K562 (cell line): Measurements from ENCODE around the gene AURKB. TPM values are rescaled to one million over a fixed set of nuclear protein-coding genes. Genes with fewer than 3 reads are reported as not detected.
A peak's percentile ranks its signal among the peaks of the same experiment; 100 is the strongest.

Experiments
- ATAC-seq: fragments of 200-7000 bp; cut with Tn5 transposase; 3 replicates; pipeline ENCODE4 v1.9.1; 2020; ENCODE audit warnings: moderate library complexity
- BruUV-seq: library from RNA; stranded (reverse); fragments of 400-500 nt; replicated peaks from 2 replicates; lab custom pipeline; 2021; lab: Mats Ljungman, UMichigan
- CTCF ChIA-PET: fragments of 300-600 bp; formaldehyde crosslinking; extraction: SDS; loops from one replicate; lab custom pipeline; 2021; ENCODE audit warnings: low intra/inter-chr PET ratio; lab: Yijun Ruan, JAX
- POLR2A ChIA-PET: fragments of 300-600, 350-650 bp; sonication (Branson Sonifier 250); formaldehyde crosslinking; extraction: SDS; loops from one replicate; lab custom pipeline; 2021; ENCODE audit warnings: antibody characterized with exemption, inconsistent platforms; lab: Yijun Ruan, JAX
- DNase-seq, 4 experiments: peaks; one replicate each; pipeline versions ENCODE4 v3.0.0 to v3.0.0-alpha.2; 2011 to 2018; ENCODE audit warnings: low spot score in 3 of 4, mixed read lengths in 3 of 4; ENCODE audit errors: extremely low read depth in 1 of 4
- FAIRE-seq: peaks from 2 replicates; lab custom pipeline; 2011; peaks lifted over from hg19 to GRCh38; lab: Jason Lieb, UNC
- H2AFZ ChIP-seq: 2 replicates; pipeline ENCODE4 v1.6.0; 2011; ENCODE audit warnings: low read depth, low read length, control low read depth, inconsistent platforms
- H3K27ac ChIP-seq: fragments of 200-600 bp; 3 replicates; pipeline ENCODE4 v1.8.0; 2011; ENCODE audit warnings: low read depth, mild to moderate bottlenecking, control low read depth, inconsistent platforms, low read length, moderate library complexity, mixed read lengths; ENCODE audit errors: extremely low read depth
- H3K27me3 ChIP-seq, 2 experiments: fragments of 300-600 bp in 1 of 2; 2 replicates in 1 of 2; 3 replicates in 1 of 2; pipeline versions ENCODE4 v1.6.0 to v1.8.0; 2011; ENCODE audit warnings: inconsistent platforms in 2 of 2, low read length in 2 of 2, mild to moderate bottlenecking in 1 of 2, mixed read lengths in 1 of 2, moderate library complexity in 1 of 2; ENCODE audit not compliant: control insufficient read depth in 2 of 2, insufficient read depth in 2 of 2
- H3K36me3 ChIP-seq: fragments of 300-600 bp; 3 replicates; pipeline ENCODE4 v1.8.0; 2011; ENCODE audit warnings: mild to moderate bottlenecking, low read length, inconsistent platforms; ENCODE audit not compliant: control insufficient read depth, insufficient read depth
- H3K4me1 ChIP-seq, 2 experiments: fragments of 200-600 bp in 1 of 2; replicated peaks in 1 of 2; 2 replicates in 1 of 2; 3 replicates in 1 of 2; pipeline versions ENCODE4 v1.5.1 to v1.8.0; 2011; ENCODE audit warnings: inconsistent platforms in 2 of 2, low read length in 2 of 2, mild to moderate bottlenecking in 1 of 2, mixed read lengths in 1 of 2, moderate library complexity in 1 of 2; ENCODE audit not compliant: control insufficient read depth in 2 of 2, insufficient read depth in 2 of 2
- H3K4me2 ChIP-seq: 2 replicates; pipeline ENCODE4 v1.6.1; 2011; ENCODE audit warnings: low read length, control low read depth, inconsistent platforms, mixed read lengths; ENCODE audit not compliant: insufficient read depth
- H3K4me3 ChIP-seq: fragments of 200-600 bp; sonication (generic), shearing (Covaris generic); 2 replicates; pipeline ENCODE4 v1.5.1; 2016; ENCODE audit warnings: control low read depth, inconsistent platforms
- H3K79me2 ChIP-seq: fragments of 200-600 bp; 3 replicates; pipeline ENCODE4 v1.8.0; 2011; ENCODE audit warnings: low read length, inconsistent platforms; ENCODE audit not compliant: control insufficient read depth, insufficient read depth
- H3K9ac ChIP-seq, 2 experiments: 2 replicates each; pipeline versions ENCODE4 v1.6.0 to v1.6.1; 2011; ENCODE audit warnings: low read depth in 2 of 2, low read length in 2 of 2, control low read depth in 1 of 2, inconsistent platforms in 1 of 2, mild to moderate bottlenecking in 1 of 2, mixed read lengths in 1 of 2; ENCODE audit not compliant: insufficient read depth in 1 of 2
- H3K9me1 ChIP-seq: one replicate; pipeline ENCODE4 v1.6.0; 2011; ENCODE audit warnings: inconsistent platforms, mild to moderate bottlenecking, low read length, moderate library complexity; ENCODE audit not compliant: control insufficient read depth, insufficient read depth
- H3K9me3 ChIP-seq: replicated peaks from 2 replicates; pipeline ENCODE4 v1.5.1; 2011; ENCODE audit warnings: low read depth, low read length, inconsistent platforms; ENCODE audit not compliant: control insufficient read depth, insufficient read depth
- H4K20me1 ChIP-seq: replicated peaks from 2 replicates; pipeline ENCODE4 v1.6.1; 2011; ENCODE audit warnings: low read length, inconsistent platforms, mixed read lengths; ENCODE audit not compliant: control insufficient read depth, insufficient read depth
- NFATC3 ChIP-seq: fragments of 450-650 bp; IDR thresholded peaks from 2 replicates; pipeline ENCODE4 v1.6.1; 2017; ENCODE audit warnings: mild to moderate bottlenecking
- WGBS: fragments of 100-300 bp; shearing (Covaris generic); methylation state at CpG from one replicate; pipeline ENCODE4 v1.1.6; 2016; ENCODE audit warnings: low coverage, mixed read lengths; ENCODE audit not compliant: insufficient coverage; ENCODE audit errors: missing lambda C conversion rate; 5-methylcytosine and 5-hydroxymethylcytosine counted together
- in situ Hi-C: fragments of 300-500 bp; cut with MboI; formaldehyde crosslinking; loops from 4 replicates; pipeline ENCODE4 v1.15.0; 2018; ENCODE audit warnings: inconsistent platforms, mixed read lengths
- intact Hi-C: fragments of 100-400 bp; cut with micrococcal nuclease; formaldehyde crosslinking; loops from 2 replicates; pipeline ENCODE4 v1.14.2; 2022
- polyA plus RNA-seq, 8 experiments: library from polyadenylated mRNA; depleted of rRNA in 4 of 8; stranded (reverse) in 5 of 8; unstranded in 3 of 8; fragments of >200 nt; fragmentation: Nextera tagmentation in 2 of 8; fragmentation: Illumina TruSeq in 1 of 8; extraction: Ambion mirVana in 2 of 8; extraction: Trizol in 1 of 8; gene quantifications; 2 replicates each; pipeline versions ENCODE4 v1.2.1 to v1.2.3, GENCODE V29; 2011 to 2014; ENCODE audit warnings: inconsistent platforms in 1 of 8, missing spikeins in 1 of 8
- total RNA-seq, 7 experiments: library from RNA; depleted of rRNA in 6 of 7; stranded (reverse); fragments of >200 nt in 6 of 7; fragmentation: Illumina TruSeq in 2 of 7; extraction: Trizol in 2 of 7; gene quantifications; 2 replicates each; pipeline versions ENCODE4 v1.2.1 to v1.2.3, GENCODE V29; 2011 to 2021; ENCODE audit warnings: low replicate concordance in 1 of 7
- TF ChIP-seq, protein P1 (sequence below): fragments of 200-800 bp; sonication (Bioruptor generic); IDR thresholded peaks from 2 replicates; pipeline ENCODE4 v1.6.1; 2017; ENCODE audit warnings: missing genetic modification characterization, missing compliant biosample characterization
- TF ChIP-seq, protein P2 (sequence below), 2 experiments: fragments of 450-650 bp in 1 of 2; sonication (generic) in 1 of 2; formaldehyde crosslinking in 1 of 2; IDR thresholded peaks; 2 replicates each; pipeline versions ENCODE4 v1.7.1 to v1.9.0; 2016 to 2022; ENCODE audit warnings: inconsistent platforms in 1 of 2, mild to moderate bottlenecking in 1 of 2, missing genetic modification reagents in 1 of 2

AURKB gene
- total and polyA plus RNA-seq, 9 of the 15 experiments (the other 6 are each of a cell fraction or from before 2014, with no cell fraction given) = 27.2 to 114 (median 74.8) TPM

DNA sequence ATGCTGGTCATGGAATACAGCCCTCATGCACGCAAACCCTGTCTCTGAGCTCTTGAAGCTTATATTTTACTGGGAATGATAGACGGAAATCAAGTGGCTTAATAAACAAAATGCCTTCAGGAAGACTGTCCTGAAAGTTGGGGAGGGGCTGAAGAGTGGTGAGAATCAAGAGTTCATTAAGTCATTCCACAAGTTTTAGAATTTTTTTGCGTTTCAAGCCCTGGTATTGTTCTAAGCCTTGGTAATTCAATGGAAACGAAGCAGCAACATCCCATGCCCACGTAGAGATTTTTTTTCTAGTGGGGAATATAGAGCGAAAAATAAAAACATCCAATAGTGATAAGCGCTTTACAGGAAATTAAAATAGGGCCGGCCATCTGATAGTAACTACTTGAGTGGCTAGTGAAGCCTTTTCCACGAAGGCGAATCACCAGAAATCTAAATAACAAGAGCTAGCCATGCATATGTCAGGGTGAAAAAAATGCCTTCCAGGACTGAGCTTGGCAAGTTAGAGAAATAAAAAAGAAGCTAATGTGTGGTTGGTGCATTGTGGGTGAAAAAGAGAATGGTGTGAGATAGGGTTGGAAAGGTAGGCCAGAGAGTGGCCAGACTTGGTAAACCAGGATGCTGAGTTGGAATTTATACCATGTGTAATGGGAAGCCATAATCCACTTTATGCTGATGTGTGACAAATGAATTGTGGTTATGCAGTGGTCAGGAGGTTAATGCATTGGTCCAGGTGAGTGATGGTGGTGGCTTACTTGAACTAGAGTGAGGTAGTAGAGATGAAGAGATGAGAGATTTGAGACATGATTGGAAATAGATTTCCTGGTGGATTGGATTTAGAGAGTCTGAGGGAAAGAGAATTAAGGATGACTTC, 39.5 kb upstream of the AURKB start:
- intact Hi-C loops (loop anchor here (1.0 to 2.0 kb wide), 2 partner anchors 24 to 45 kb away; partner anchors contain the start of gene SLC25A35), in situ Hi-C loops (no loop called here)
- H3K9ac ChIP-seq = peak overlapping the region; percentile 96 to 98
- peak overlapping the region; percentile 98 for H3K27ac ChIP-seq
- TSS peak; percentile 80 for BruUV-seq
- H3K4me3 ChIP-seq = peak overlapping the region; percentile 96
- ATAC-seq (no peak), FAIRE-seq (peak; percentile 64), DNase-seq (peak in 1 of 4 experiments; percentile 9)
- H3K36me3 ChIP-seq = peaks cover 36% of the 10 kb centered on the region; the same call in 2 of the 3 replicates
- ChIA-PET POLR2A (interaction anchor here (0.6 to 1.1 kb wide), 5 partner anchors 9 to 41 kb away, joined by 3 to 4 read pairs (median 3); no protein-coding TSS in a partner anchor), CTCF (no interaction called here)
- H3K9me1 ChIP-seq = no peaks in the 10 kb centered on the region
- WGBS = 0% methylated on average over 10 of the region's 10 CpGs
- H4K20me1 ChIP-seq = no peaks in the 10 kb centered on the region
- H3K4me2 ChIP-seq = peak overlapping the region; percentile 97
- no peaks in the 10 kb centered on the region for H3K27me3 ChIP-seq
- peaks cover 65% of the 10 kb centered on the region for H3K79me2 ChIP-seq
- no peaks in the 10 kb centered on the region for H3K9me3 ChIP-seq
- H2AFZ ChIP-seq = peak overlapping the region; percentile 97
- peaks cover 2 to 5% of the 10 kb centered on the region in 2 experiments; a peak in 3 of 5 replicates for H3K4me1 ChIP-seq
- no peak for TF ChIP-seq NFATC3
- TF ChIP-seq, protein P1, sequence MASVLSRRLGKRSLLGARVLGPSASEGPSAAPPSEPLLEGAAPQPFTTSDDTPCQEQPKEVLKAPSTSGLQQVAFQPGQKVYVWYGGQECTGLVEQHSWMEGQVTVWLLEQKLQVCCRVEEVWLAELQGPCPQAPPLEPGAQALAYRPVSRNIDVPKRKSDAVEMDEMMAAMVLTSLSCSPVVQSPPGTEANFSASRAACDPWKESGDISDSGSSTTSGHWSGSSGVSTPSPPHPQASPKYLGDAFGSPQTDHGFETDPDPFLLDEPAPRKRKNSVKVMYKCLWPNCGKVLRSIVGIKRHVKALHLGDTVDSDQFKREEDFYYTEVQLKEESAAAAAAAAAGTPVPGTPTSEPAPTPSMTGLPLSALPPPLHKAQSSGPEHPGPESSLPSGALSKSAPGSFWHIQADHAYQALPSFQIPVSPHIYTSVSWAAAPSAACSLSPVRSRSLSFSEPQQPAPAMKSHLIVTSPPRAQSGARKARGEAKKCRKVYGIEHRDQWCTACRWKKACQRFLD (CRISPR knock-in tag) = 0 out of 2 replicates have a peak, but pooled peaks have one; percentile 40
- TF ChIP-seq, protein P2, sequence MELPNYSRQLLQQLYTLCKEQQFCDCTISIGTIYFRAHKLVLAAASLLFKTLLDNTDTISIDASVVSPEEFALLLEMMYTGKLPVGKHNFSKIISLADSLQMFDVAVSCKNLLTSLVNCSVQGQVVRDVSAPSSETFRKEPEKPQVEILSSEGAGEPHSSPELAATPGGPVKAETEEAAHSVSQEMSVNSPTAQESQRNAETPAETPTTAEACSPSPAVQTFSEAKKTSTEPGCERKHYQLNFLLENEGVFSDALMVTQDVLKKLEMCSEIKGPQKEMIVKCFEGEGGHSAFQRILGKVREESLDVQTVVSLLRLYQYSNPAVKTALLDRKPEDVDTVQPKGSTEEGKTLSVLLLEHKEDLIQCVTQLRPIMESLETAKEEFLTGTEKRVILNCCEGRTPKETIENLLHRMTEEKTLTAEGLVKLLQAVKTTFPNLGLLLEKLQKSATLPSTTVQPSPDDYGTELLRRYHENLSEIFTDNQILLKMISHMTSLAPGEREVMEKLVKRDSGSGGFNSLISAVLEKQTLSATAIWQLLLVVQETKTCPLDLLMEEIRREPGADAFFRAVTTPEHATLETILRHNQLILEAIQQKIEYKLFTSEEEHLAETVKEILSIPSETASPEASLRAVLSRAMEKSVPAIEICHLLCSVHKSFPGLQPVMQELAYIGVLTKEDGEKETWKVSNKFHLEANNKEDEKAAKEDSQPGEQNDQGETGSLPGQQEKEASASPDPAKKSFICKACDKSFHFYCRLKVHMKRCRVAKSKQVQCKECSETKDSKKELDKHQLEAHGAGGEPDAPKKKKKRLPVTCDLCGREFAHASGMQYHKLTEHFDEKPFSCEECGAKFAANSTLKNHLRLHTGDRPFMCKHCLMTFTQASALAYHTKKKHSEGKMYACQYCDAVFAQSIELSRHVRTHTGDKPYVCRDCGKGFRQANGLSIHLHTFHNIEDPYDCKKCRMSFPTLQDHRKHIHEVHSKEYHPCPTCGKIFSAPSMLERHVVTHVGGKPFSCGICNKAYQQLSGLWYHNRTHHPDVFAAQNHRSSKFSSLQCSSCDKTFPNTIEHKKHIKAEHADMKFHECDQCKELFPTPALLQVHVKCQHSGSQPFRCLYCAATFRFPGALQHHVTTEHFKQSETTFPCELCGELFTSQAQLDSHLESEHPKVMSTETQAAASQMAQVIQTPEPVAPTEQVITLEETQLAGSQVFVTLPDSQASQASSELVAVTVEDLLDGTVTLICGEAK (IDR thresholded peaks at IDR 0.05) = peak; percentile 10; the same call in 1 of the 2 replicates
- TF ChIP-seq, protein P2 (CRISPR knock-in tag; IDR thresholded peaks at IDR 0.05) = no peak
